HG02678 (cell line): ENCODE data around the gene RXFP4.
"Not testable (repeated sequence)": the region's sequence is repeated elsewhere in the genome, so short reads cannot be mapped to it uniquely, and the experiment has no call there.

Source experiments
- ATAC-seq: cut with Tn5 transposase; IDR thresholded peaks from one replicate; pipeline ENCODE4 v1.9.1; 2021; ENCODE audit warnings: mild to moderate bottlenecking, moderate library complexity; ENCODE audit not compliant: unreplicated experiment

RXFP4 gene

GRCh38 chr1:155940993-155941844 is at the start of gene RXFP4:
TSS of gene RXFP4 (plus strand) at chr1:155941638. CDS start at chr1:155941710, 72 bp downstream.
- ATAC-seq, result no peak

GRCh38 chr1:155892796-155893195 is 48.6 kb upstream of the RXFP4 start:
- no peak for ATAC-seq

GRCh38 chr1:155893389-155894142 is 47.9 kb upstream of the RXFP4 start:
- ATAC-seq, result no peak

GRCh38 chr1:155895617-155896016 is 45.8 kb upstream of the RXFP4 start:
- not testable (repeated sequence) for ATAC-seq

- ATAC-seq, result not testable (repeated sequence)
Measured at GRCh38 chr1:155896476-155896875, 45.0 kb upstream of the RXFP4 start.

- no peak for ATAC-seq
Measured at GRCh38 chr1:155897746-155898145, 43.7 kb upstream of the RXFP4 start.

- ATAC-seq, result no peak
Measured at GRCh38 chr1:155898888-155899287, 42.5 kb upstream of the RXFP4 start.

- ATAC-seq, result no peak
Measured at GRCh38 chr1:155899683-155900082, 41.8 kb upstream of the RXFP4 start.

GRCh38 chr1:155900161-155900560 is 41.3 kb upstream of the RXFP4 start:
- ATAC-seq, result no peak

GRCh38 chr1:155904261-155904660 is 37.2 kb upstream of the RXFP4 start:
- ATAC-seq, result no peak

- ATAC-seq, result no peak
Measured at GRCh38 chr1:155909894-155910293, 31.5 kb upstream of the RXFP4 start.

- peak; percentile 24 for ATAC-seq
Measured at GRCh38 chr1:155910621-155911121, 30.8 kb upstream of the RXFP4 start.

- peak; percentile 80 for ATAC-seq
Measured at GRCh38 chr1:155911156-155912055, 30.0 kb upstream of the RXFP4 start, which contains the start of gene RIT1. TSS of gene RIT1 (minus strand) at chr1:155911349. CDS start at chr1:155910761, 588 bp downstream.

- no peak for ATAC-seq
Measured at GRCh38 chr1:155912056-155912536, 29.3 kb upstream of the RXFP4 start.

- ATAC-seq, result no peak
Measured at GRCh38 chr1:155913969-155914757, 27.3 kb upstream of the RXFP4 start.

- ATAC-seq, result no peak
Measured at GRCh38 chr1:155918660-155919059, 22.8 kb upstream of the RXFP4 start.

- ATAC-seq, result no peak
Measured at GRCh38 chr1:155919801-155920200, 21.6 kb upstream of the RXFP4 start.

GRCh38 chr1:155920717-155921116 is 20.7 kb upstream of the RXFP4 start:
- no peak for ATAC-seq

GRCh38 chr1:155925506-155925905 is 15.9 kb upstream of the RXFP4 start:
- ATAC-seq, result no peak

GRCh38 chr1:155929057-155929456 is 12.4 kb upstream of the RXFP4 start:
- no peak for ATAC-seq
